H7 (cell line): Measurements from ENCODE around the gene HTT. TPM values are rescaled to one million over a fixed set of nuclear protein-coding genes. Genes with fewer than 3 reads are reported as not detected.

Experiments used
- DNase-seq: peaks from one replicate; pipeline ENCODE4 v3.0.0; 2012
- H3K27me3 ChIP-seq: 2 replicates; pipeline ENCODE4 v1.6.0; 2011; ENCODE audit warnings: mild to moderate bottlenecking, low read length; ENCODE audit not compliant: control insufficient read depth, insufficient read depth
- H3K36me3 ChIP-seq: replicated peaks from 2 replicates; pipeline ENCODE4 v1.5.1; 2011; ENCODE audit warnings: low read length; ENCODE audit not compliant: control insufficient read depth, insufficient read depth
- H3K4me3 ChIP-seq: 2 replicates; pipeline ENCODE4 v1.5.1; 2011; ENCODE audit warnings: low read depth, mild to moderate bottlenecking, control low read depth, low read length, moderate library complexity; ENCODE audit not compliant: insufficient read depth
- total RNA-seq: library from RNA; depleted of rRNA; stranded (reverse); fragments of >200 nt; shearing (Covaris generic); gene quantifications from 2 replicates; pipeline ENCODE4 v1.2.3, GENCODE V29; 2014

The HTT gene
- total RNA-seq, 1 experiment from 2014 or later: 24.4 TPM

- Histone ChIP-seq H3K4me3 (no peak overlapping the region), H3K27me3 (no peaks in the 10 kb centered on the region), H3K36me3 (peaks cover 24% of the 10 kb centered on the region)
- DNase-seq: no peak
These were observed 103.4 kb downstream of the HTT start for GRCh38 chr4:3177905-3178304.

GRCh38 chr4:3178351-3178750 lies 103.9 kb downstream of the HTT start:
- no peak for DNase-seq

GRCh38 chr4:3179126-3179706 lies 104.7 kb downstream of the HTT start:
- no peaks in the 10 kb centered on the region for H3K27me3 ChIP-seq
- DNase-seq: no peak
- H3K36me3 ChIP-seq: peaks cover 22% of the 10 kb centered on the region
- no peak overlapping the region for H3K4me3 ChIP-seq

More at GRCh38 chr4:3178351-3178750, 103.9 kb downstream of the HTT start:
- H3K36me3 ChIP-seq: peaks cover 23% of the 10 kb centered on the region
- H3K4me3 ChIP-seq: no peak overlapping the region
- H3K27me3 ChIP-seq: no peaks in the 10 kb centered on the region

GRCh38 chr4:3183008-3183407 lies 108.5 kb downstream of the HTT start:
- DNase-seq: no peak
- no peaks in the 10 kb centered on the region for H3K27me3 ChIP-seq
- H3K36me3 ChIP-seq: peaks cover 27% of the 10 kb centered on the region
- no peak overlapping the region for H3K4me3 ChIP-seq

GRCh38 chr4:3184725-3185124 lies 110.2 kb downstream of the HTT start:
- no peaks in the 10 kb centered on the region for H3K27me3 ChIP-seq
- no peak overlapping the region for H3K4me3 ChIP-seq
- H3K36me3 ChIP-seq: peaks cover 36% of the 10 kb centered on the region
- DNase-seq: no peak

GRCh38 chr4:3186609-3187008 lies 112.1 kb downstream of the HTT start:
- Histone ChIP-seq H3K4me3 (no peak overlapping the region), H3K36me3 (peaks cover 37% of the 10 kb centered on the region), H3K27me3 (no peaks in the 10 kb centered on the region)
- DNase-seq: no peak

GRCh38 chr4:3188118-3188517 lies 113.6 kb downstream of the HTT start:
- Histone ChIP-seq H3K36me3 (peaks cover 30% of the 10 kb centered on the region), H3K27me3 (no peaks in the 10 kb centered on the region), H3K4me3 (no peak overlapping the region)
- no peak for DNase-seq

- Histone ChIP-seq H3K27me3 (no peaks in the 10 kb centered on the region), H3K4me3 (no peak overlapping the region), H3K36me3 (peaks cover 27% of the 10 kb centered on the region)
- no peak for DNase-seq
These were observed 115.0 kb downstream of the HTT start for GRCh38 chr4:3189459-3189858.

- H3K36me3 ChIP-seq: peaks cover 22% of the 10 kb centered on the region
- H3K4me3 ChIP-seq: no peak overlapping the region
- no peak for DNase-seq
- H3K27me3 ChIP-seq: no peaks in the 10 kb centered on the region
These were observed 116.1 kb downstream of the HTT start for GRCh38 chr4:3190549-3190948.

GRCh38 chr4:3192188-3192587 lies 117.7 kb downstream of the HTT start:
- DNase-seq: no peak
- H3K4me3 ChIP-seq: no peak overlapping the region
- peaks cover 24% of the 10 kb centered on the region for H3K36me3 ChIP-seq
- H3K27me3 ChIP-seq: no peaks in the 10 kb centered on the region

- DNase-seq: no peak
- Histone ChIP-seq H3K4me3 (no peak overlapping the region), H3K36me3 (peaks cover 22% of the 10 kb centered on the region), H3K27me3 (no peaks in the 10 kb centered on the region)
These were observed 118.3 kb downstream of the HTT start for GRCh38 chr4:3192827-3193226.

- no peak for DNase-seq
These were observed 119.2 kb downstream of the HTT start for GRCh38 chr4:3193531-3194203.

GRCh38 chr4:3196670-3197359 lies 122.3 kb downstream of the HTT start:
- H3K36me3 ChIP-seq: peaks cover 9% of the 10 kb centered on the region
- H3K27me3 ChIP-seq: no peaks in the 10 kb centered on the region
- no peak overlapping the region for H3K4me3 ChIP-seq
- no peak for DNase-seq

More at GRCh38 chr4:3193531-3194203, 119.2 kb downstream of the HTT start:
- peaks cover 16% of the 10 kb centered on the region for H3K36me3 ChIP-seq
- no peak overlapping the region for H3K4me3 ChIP-seq
- H3K27me3 ChIP-seq: no peaks in the 10 kb centered on the region

GRCh38 chr4:3197366-3198105 lies 123.1 kb downstream of the HTT start:
- no peak for DNase-seq
- Histone ChIP-seq H3K36me3 (peaks cover 7% of the 10 kb centered on the region), H3K27me3 (no peaks in the 10 kb centered on the region), H3K4me3 (no peak overlapping the region)
